GM12874 (cell line): ENCODE measurements around the gene RPL35.

Experiments
- CTCF ChIP-seq: IDR thresholded peaks from 2 replicates; pipeline ENCODE4 v1.5.1; 2011; ENCODE audit warnings: low read depth, mild to moderate bottlenecking, control low read depth, low read length, moderate library complexity; ENCODE audit not compliant: insufficient read depth

Gene RPL35

GRCh38 chr9:124877021-124877782 lies 15.4 kb upstream of the RPL35 start:
- TF ChIP-seq CTCF = no peak

GRCh38 chr9:124875501-124875900 lies 13.7 kb upstream of the RPL35 start:
- no peak for TF ChIP-seq CTCF

- no peak for TF ChIP-seq CTCF
These were observed 11.9 kb upstream of the RPL35 start for GRCh38 chr9:124873664-124874063.

- TF ChIP-seq CTCF = no peak
These were observed 9.4 kb upstream of the RPL35 start for GRCh38 chr9:124871156-124871561.

- TF ChIP-seq CTCF = no peak
These were observed 9.0 kb upstream of the RPL35 start for GRCh38 chr9:124870723-124871122.

- TF ChIP-seq CTCF = no peak
These were observed 8.3 kb upstream of the RPL35 start for GRCh38 chr9:124869986-124870560.

- no peak for TF ChIP-seq CTCF
These were observed 7.8 kb upstream of the RPL35 start for GRCh38 chr9:124869466-124869985.
